A549 (cell line): ENCODE data around the gene ZDHHC1.

Experiments used
- BHLHE40 ChIP-seq: IDR thresholded peaks from 2 replicates; pipeline ENCODE4 v1.6.1; 2012; ENCODE audit warnings: low read depth, low read length, inconsistent platforms
- EP300 ChIP-seq, 2 experiments: fragments of >200 bp; sonication (Bioruptor Twin); formaldehyde crosslinking; IDR thresholded peaks; 2 replicates in 1 of 2; 3 replicates in 1 of 2; pipeline ENCODE4 v1.6.1; 2016 to 2017
- KDM1A ChIP-seq: fragments of 200-600 bp; sonication (generic); IDR thresholded peaks from 2 replicates; pipeline ENCODE4 v1.6.1; 2016; ENCODE audit warnings: low read depth, mild to moderate bottlenecking
- POLR2A ChIP-seq: IDR thresholded peaks from 2 replicates; pipeline ENCODE4 v1.6.1; 2012; ENCODE audit warnings: mild to moderate bottlenecking, low read length
- TP53 ChIP-seq: fragments of 250-450 bp; sonication (Bioruptor Pico); IDR thresholded peaks from 2 replicates; pipeline ENCODE4 v1.5.0; 2021; ENCODE audit warnings: mild to moderate bottlenecking, moderate library complexity
- TF ChIP-seq, protein P1 (sequence below): fragments of >200 bp; sonication (Bioruptor Twin); formaldehyde crosslinking; IDR thresholded peaks from 3 replicates; pipeline ENCODE4 v1.5.1; 2016
- TF ChIP-seq, protein P2 (sequence below): fragments of 200-600 bp; sonication (generic); IDR thresholded peaks from 2 replicates; pipeline ENCODE4 v1.6.1; 2016; ENCODE audit warnings: antibody characterized with exemption, mild to moderate bottlenecking, moderate library complexity

DNA sequence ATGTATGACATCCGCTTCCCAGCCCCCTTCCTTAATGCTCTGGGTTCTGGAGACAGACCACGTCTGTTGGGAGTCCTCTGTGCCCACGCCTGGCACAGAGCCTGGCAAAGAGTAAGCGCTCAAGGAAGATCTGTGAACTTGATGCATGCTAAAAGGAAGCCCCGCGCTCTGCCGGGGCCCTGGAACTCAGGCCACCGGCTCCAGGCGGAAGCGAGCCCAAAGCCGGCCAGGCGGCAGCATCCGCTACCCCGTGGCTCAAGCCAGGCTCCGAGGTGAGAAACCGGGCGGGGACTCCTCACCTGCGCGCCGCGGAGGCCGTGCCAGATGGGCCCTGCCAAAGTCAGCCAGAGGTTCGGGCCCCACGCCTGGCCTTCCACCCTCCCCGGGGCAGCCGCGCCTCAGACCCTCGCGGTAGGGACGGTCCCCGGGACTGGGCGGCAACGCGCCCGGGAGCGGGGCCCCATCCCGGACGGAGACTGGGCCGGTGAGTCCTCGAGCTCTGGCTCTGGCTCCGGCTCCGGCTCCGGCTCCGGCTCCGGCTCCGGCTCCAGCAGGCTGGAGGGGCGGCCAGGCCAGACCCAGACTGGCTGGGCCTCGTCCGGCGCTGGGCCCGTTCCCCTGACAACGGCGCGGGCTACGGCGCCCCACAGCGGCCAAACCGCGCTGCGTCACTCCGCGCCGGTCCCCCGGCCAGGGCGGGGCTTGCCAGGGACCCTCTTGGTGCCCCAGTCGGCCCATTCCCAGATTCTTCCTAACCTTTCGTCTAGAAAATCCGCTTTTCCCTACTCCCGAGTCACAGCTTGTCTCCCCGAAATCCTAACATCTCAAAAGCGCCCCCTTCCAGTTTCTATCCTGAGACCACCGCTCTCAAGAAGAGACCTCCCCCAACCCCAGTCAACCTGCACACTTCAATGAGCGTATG lies at the start of gene ZDHHC1:
- TF ChIP-seq, protein P1, sequence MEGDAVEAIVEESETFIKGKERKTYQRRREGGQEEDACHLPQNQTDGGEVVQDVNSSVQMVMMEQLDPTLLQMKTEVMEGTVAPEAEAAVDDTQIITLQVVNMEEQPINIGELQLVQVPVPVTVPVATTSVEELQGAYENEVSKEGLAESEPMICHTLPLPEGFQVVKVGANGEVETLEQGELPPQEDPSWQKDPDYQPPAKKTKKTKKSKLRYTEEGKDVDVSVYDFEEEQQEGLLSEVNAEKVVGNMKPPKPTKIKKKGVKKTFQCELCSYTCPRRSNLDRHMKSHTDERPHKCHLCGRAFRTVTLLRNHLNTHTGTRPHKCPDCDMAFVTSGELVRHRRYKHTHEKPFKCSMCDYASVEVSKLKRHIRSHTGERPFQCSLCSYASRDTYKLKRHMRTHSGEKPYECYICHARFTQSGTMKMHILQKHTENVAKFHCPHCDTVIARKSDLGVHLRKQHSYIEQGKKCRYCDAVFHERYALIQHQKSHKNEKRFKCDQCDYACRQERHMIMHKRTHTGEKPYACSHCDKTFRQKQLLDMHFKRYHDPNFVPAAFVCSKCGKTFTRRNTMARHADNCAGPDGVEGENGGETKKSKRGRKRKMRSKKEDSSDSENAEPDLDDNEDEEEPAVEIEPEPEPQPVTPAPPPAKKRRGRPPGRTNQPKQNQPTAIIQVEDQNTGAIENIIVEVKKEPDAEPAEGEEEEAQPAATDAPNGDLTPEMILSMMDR, result peak; percentile 70
- TF ChIP-seq POLR2A (peak; percentile 49; the same call in 1 of the 2 replicates), EP300 (IDR thresholded peaks at IDR 0.05) (no peak), BHLHE40 (no peak), TP53 (CRISPR knock-in tag) (no peak), KDM1A (no peak)
- TF ChIP-seq, protein P2, sequence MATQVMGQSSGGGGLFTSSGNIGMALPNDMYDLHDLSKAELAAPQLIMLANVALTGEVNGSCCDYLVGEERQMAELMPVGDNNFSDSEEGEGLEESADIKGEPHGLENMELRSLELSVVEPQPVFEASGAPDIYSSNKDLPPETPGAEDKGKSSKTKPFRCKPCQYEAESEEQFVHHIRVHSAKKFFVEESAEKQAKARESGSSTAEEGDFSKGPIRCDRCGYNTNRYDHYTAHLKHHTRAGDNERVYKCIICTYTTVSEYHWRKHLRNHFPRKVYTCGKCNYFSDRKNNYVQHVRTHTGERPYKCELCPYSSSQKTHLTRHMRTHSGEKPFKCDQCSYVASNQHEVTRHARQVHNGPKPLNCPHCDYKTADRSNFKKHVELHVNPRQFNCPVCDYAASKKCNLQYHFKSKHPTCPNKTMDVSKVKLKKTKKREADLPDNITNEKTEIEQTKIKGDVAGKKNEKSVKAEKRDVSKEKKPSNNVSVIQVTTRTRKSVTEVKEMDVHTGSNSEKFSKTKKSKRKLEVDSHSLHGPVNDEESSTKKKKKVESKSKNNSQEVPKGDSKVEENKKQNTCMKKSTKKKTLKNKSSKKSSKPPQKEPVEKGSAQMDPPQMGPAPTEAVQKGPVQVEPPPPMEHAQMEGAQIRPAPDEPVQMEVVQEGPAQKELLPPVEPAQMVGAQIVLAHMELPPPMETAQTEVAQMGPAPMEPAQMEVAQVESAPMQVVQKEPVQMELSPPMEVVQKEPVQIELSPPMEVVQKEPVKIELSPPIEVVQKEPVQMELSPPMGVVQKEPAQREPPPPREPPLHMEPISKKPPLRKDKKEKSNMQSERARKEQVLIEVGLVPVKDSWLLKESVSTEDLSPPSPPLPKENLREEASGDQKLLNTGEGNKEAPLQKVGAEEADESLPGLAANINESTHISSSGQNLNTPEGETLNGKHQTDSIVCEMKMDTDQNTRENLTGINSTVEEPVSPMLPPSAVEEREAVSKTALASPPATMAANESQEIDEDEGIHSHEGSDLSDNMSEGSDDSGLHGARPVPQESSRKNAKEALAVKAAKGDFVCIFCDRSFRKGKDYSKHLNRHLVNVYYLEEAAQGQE, result no peak
